Osteoblast (primary cell): ENCODE results near the gene R3HCC1L. TPM values are rescaled to one million over a fixed set of nuclear protein-coding genes. Genes with fewer than 3 reads are reported as not detected.

Source experiments
- DNase-seq: peaks from one replicate; pipeline ENCODE4 v3.0.0; 2011; ENCODE audit warnings: low spot score, mixed read lengths; ENCODE audit not compliant: insufficient read length; ENCODE audit errors: missing footprints
- H2AFZ ChIP-seq: 2 replicates; pipeline ENCODE4 v1.6.0; 2011; ENCODE audit warnings: mild to moderate bottlenecking, low read length
- H3K27ac ChIP-seq: 2 replicates; pipeline ENCODE4 v1.5.1; 2011; ENCODE audit warnings: mild to moderate bottlenecking, low read depth, low read length, moderate library complexity
- H3K27me3 ChIP-seq: 2 replicates; pipeline ENCODE4 v1.6.0; 2012; ENCODE audit warnings: mild to moderate bottlenecking, control low read depth, inconsistent platforms, low read length, moderate library complexity; ENCODE audit not compliant: insufficient read depth
- H3K36me3 ChIP-seq: 2 replicates; pipeline ENCODE4 v1.5.1; 2011; ENCODE audit warnings: mild to moderate bottlenecking, low read length, control low read depth, moderate library complexity; ENCODE audit not compliant: insufficient read depth
- H3K4me1 ChIP-seq: 2 replicates; pipeline ENCODE4 v1.5.1; 2011; ENCODE audit warnings: mild to moderate bottlenecking, low read length, control low read depth, moderate library complexity; ENCODE audit not compliant: insufficient read depth
- H3K4me2 ChIP-seq: 2 replicates; pipeline ENCODE4 v1.6.0; 2011; ENCODE audit warnings: mild to moderate bottlenecking, low read length; ENCODE audit not compliant: insufficient read depth
- H3K4me3 ChIP-seq: fragments of 200-600 bp; sonication (generic); 3 replicates; pipeline ENCODE4 v1.5.1; 2012; ENCODE audit warnings: mild to moderate bottlenecking, low read length, inconsistent platforms; ENCODE audit not compliant: insufficient read depth
- H3K79me2 ChIP-seq: 2 replicates; pipeline ENCODE4 v1.6.0; 2012; ENCODE audit warnings: mild to moderate bottlenecking, low read length, control low read depth, inconsistent platforms; ENCODE audit not compliant: insufficient read depth
- H3K9me3 ChIP-seq: 2 replicates; pipeline ENCODE4 v1.5.1; 2011; ENCODE audit warnings: low read depth, low read length, control low read depth
- H4K20me1 ChIP-seq: 2 replicates; pipeline ENCODE4 v1.6.0; 2012; ENCODE audit warnings: mild to moderate bottlenecking, low read length, control low read depth; ENCODE audit not compliant: insufficient read depth
- total RNA-seq: library from RNA; depleted of rRNA; stranded (reverse); fragments of >200 nt; gene quantifications from 2 replicates; pipeline ENCODE4 v1.2.3, GENCODE V29; 2012
- TF ChIP-seq, protein P1 (sequence below): IDR thresholded peaks from 2 replicates; pipeline ENCODE4 v1.5.1; 2011; ENCODE audit warnings: mild to moderate bottlenecking, low read depth, low read length, moderate library complexity; ENCODE audit errors: extremely low read depth

The R3HCC1L gene
- total RNA-seq, 1 donor = 15.9 TPM

DNA sequence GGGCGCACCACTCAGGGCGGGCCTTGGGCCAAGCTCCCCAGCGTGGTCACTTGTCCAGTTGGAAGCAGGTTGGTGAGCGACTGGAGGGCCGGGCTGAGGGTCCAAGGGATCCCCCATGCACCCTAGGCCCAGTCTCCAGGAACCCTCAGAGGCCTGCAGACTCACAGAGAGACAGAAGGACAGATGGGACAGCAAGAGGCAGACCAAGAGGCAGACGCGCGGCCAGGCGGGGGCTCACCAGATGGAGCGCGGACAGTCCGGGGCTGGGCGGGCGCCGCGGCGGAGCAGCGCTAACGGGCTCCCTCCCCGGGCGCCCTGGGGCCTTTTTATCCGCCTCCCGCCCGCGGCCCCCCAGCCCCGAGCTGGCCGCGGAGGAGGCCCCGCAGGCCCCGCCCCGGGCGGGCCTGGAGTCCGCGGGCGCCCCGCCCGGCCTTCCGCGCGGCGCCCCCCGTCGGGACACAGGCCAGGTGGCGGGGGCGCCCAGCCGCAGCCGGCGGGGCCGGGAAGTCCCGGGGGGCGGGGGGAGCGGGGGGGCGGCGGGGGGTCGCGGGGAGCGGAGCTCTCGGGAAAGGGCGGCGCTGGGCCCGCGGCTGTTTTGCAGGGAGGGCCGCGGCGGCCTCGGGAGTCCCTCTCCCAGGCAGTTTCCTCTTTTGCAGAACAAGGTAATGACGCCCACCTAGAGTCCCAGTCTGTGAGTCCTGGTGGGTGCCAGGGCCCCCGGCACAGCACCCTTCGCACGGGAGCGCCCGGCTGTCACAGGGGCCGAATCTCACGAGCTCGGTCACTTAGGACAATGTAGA is 133.6 kb downstream of the R3HCC1L start, which contains the start of gene LOXL4:
TSS of gene LOXL4 (minus strand) at position 301 of the 800 bp plus-strand sequence. CDS start 5,175 bp downstream, outside the sequence.
- Histone ChIP-seq H4K20me1 (peaks cover 7% of the 10 kb centered on the region), H3K79me2 (peaks cover 5% of the 10 kb centered on the region), H3K4me1 (peaks cover 33% of the 10 kb centered on the region), H3K27me3 (no peaks in the 10 kb centered on the region), H3K9me3 (no peaks in the 10 kb centered on the region), H2AFZ (peak within 1 kb of the TSS; percentile 72), H3K36me3 (peaks cover 10% of the 10 kb centered on the region), H3K4me2 (peak within 1 kb of the TSS; percentile 82), H3K4me3 (peak within 1 kb of the TSS; percentile 76), H3K27ac (peak within 1 kb of the TSS; percentile 59)
- TF ChIP-seq, protein P1, sequence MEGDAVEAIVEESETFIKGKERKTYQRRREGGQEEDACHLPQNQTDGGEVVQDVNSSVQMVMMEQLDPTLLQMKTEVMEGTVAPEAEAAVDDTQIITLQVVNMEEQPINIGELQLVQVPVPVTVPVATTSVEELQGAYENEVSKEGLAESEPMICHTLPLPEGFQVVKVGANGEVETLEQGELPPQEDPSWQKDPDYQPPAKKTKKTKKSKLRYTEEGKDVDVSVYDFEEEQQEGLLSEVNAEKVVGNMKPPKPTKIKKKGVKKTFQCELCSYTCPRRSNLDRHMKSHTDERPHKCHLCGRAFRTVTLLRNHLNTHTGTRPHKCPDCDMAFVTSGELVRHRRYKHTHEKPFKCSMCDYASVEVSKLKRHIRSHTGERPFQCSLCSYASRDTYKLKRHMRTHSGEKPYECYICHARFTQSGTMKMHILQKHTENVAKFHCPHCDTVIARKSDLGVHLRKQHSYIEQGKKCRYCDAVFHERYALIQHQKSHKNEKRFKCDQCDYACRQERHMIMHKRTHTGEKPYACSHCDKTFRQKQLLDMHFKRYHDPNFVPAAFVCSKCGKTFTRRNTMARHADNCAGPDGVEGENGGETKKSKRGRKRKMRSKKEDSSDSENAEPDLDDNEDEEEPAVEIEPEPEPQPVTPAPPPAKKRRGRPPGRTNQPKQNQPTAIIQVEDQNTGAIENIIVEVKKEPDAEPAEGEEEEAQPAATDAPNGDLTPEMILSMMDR = no peak
- DNase-seq = peak; percentile 95

DNA sequence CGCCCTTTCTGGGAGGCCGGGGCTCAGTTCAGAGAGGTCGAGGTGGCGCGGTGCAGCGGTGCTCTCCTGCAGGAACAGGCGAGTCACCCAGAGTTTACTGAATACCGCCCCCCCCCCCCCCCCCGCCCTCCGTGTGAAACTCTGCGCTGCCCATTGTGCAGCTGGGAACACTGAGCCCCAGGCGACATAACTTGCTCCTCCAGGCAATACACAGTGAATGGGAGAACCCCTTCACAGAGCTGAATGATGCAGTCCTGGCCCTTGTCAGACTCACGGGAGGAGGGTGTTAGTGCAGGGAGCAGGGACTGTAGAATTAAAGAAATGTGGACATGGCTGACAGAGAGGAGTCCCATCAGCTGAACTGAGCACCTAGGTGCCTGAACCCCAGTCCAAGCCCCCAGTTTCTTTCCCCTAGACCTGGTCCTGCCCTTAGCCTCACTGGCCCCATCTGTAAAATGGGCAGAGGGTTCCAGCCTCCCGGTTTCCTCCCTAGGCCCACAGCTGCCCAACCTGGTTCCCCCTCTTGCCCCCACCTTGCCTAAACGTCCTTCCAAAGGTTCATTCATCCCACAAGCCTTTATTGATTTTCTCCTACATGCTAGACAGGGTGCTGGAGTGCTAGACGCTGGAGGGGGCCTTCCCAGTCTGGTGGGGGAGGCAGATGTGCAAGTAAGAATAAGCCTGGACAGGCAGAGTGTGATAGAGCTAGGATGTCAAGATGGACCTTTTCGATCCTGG is 134.4 kb downstream of the R3HCC1L start:
- TF ChIP-seq, protein P1 = no peak
- Histone ChIP-seq H4K20me1 (peaks cover 5% of the 10 kb centered on the region), H3K79me2 (peaks cover 5% of the 10 kb centered on the region), H3K4me2 (peak overlapping the region; percentile 82), H3K27me3 (peaks cover 7% of the 10 kb centered on the region), H3K9me3 (no peaks in the 10 kb centered on the region), H3K4me1 (peaks cover 33% of the 10 kb centered on the region), H2AFZ (peak overlapping the region; percentile 57), H3K27ac (peak overlapping the region; percentile 59), H3K4me3 (peak overlapping the region; percentile 70), H3K36me3 (peaks cover 5% of the 10 kb centered on the region)
- peak; percentile 95 for DNase-seq

DNA sequence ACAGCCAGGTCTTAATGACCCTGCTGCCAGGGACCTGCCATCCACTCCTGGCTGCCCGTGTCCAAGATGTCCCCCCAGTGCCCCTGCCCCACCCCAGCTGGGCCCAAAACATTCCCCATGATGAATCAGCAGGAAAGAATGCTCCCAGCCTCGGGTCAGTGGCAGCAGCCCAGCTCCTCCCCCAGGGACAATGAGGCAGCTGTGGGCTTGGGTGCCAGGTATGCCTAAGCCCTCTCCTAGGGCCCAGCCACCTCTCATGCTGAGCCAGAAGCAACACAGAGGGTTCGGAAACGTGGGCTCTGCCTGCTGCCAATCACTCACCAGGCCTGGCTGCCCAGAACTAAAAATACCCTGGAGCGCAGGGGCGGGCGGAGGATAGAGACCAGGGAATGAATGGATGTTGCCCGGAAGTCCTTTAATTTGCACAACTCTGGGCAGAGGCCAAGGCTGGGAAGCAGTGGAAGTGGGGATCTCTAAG is 135.0 kb downstream of the R3HCC1L start:
- Histone ChIP-seq H2AFZ (peak overlapping the region; percentile 57), H3K27me3 (peaks cover 7% of the 10 kb centered on the region), H3K27ac (peak overlapping the region; percentile 68), H3K79me2 (peaks cover 5% of the 10 kb centered on the region), H3K4me2 (peak overlapping the region; percentile 82), H4K20me1 (peaks cover 3% of the 10 kb centered on the region), H3K36me3 (peaks cover 5% of the 10 kb centered on the region), H3K4me3 (peak overlapping the region; percentile 70), H3K9me3 (no peaks in the 10 kb centered on the region), H3K4me1 (peaks cover 33% of the 10 kb centered on the region)
- TF ChIP-seq, protein P1 = no peak
- peak; percentile 99 for DNase-seq
